Measurements from ENCODE around the gene CD14.

DNA sequence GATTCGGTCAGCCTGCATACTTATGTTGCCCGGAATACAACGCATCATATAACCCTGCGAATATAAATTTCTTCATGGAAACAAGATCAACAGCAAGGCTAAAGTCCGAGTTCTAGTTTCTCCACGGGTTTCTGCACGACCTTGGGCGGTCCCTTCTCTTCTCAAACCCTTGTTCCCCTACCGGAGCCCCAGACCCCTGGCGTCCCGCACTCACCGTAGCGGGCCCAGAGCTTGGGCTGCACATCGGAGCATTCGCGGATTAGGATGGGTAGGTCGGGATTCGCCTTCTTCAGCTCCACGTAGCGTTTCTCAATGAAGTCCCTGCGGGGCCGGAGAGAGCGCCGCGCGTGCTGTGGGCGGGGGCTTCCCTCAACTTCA is 14.1 kb upstream of the CD14 start:
- TF ChIP-seq EZH2 (IDR thresholded peaks at IDR 0.05; ENCODE audit: insufficient read depth, poor library complexity, severe bottlenecking) (no peak), EZH2phosphoT487 (IDR thresholded peaks at IDR 0.05; ENCODE audit: insufficient read depth, low read depth) (no peak)
